Measurements from ENCODE around the gene METTL14.
A peak's percentile ranks its signal among the peaks of the same experiment; 100 is the strongest.
"Not testable (repeated sequence)": the region's sequence is repeated elsewhere in the genome, so short reads cannot be mapped to it uniquely, and the experiment has no call there.

METTL14 gene

GRCh38 chr4:118684873-118685811, at the start of gene METTL14:
TSS of gene METTL14 (plus strand) at chr4:118685392. CDS start at chr4:118685535, 143 bp downstream.
- Mint-ChIP-seq H3K4me3 (peak within 1 kb of the TSS; percentile 96 to 97), H3K27me3 (no peaks in the 10 kb centered on the region), H3K9me3 (peaks cover 0 to 1% of the 10 kb centered on the region in 2 donors), H3K4me1 (peaks cover 4 to 15% of the 10 kb centered on the region in 2 donors), H3K36me3 (peaks cover 0 to 17% of the 10 kb centered on the region in 2 donors), H3K27ac (peak within 1 kb of the TSS; percentile 97)
- ATAC-seq (replicated peaks) (peak; percentile 99), DNase-seq (peak; percentile 89)

- H3K9me3 Mint-ChIP-seq; ATAC-seq (replicated peaks); H3K4me1 Mint-ChIP-seq; H3K4me3 Mint-ChIP-seq; DNase-seq; H3K27me3 Mint-ChIP-seq; H3K27ac Mint-ChIP-seq: not testable (repeated sequence)
- peaks cover 20 to 28% of the 10 kb centered on the region in 2 donors for H3K36me3 Mint-ChIP-seq
Observed at GRCh38 chr4:118636126-118636525, 49.1 kb upstream of the METTL14 start.

- not testable (repeated sequence) for H3K27ac Mint-ChIP-seq, DNase-seq
Observed at GRCh38 chr4:118664665-118665064, 20.5 kb upstream of the METTL14 start.

GRCh38 chr4:118669220-118669619, 16.0 kb upstream of the METTL14 start:
- not testable (repeated sequence) for H3K4me1 Mint-ChIP-seq; H3K4me3 Mint-ChIP-seq; H3K27ac Mint-ChIP-seq; DNase-seq; H3K9me3 Mint-ChIP-seq; H3K36me3 Mint-ChIP-seq; H3K27me3 Mint-ChIP-seq; ATAC-seq (replicated peaks)

More at GRCh38 chr4:118664665-118665064, 20.5 kb upstream of the METTL14 start:
- not testable (repeated sequence) for H3K9me3 Mint-ChIP-seq; H3K4me1 Mint-ChIP-seq; H3K4me3 Mint-ChIP-seq; H3K36me3 Mint-ChIP-seq; ATAC-seq (replicated peaks); H3K27me3 Mint-ChIP-seq

- not testable (repeated sequence) for H3K36me3 Mint-ChIP-seq; ATAC-seq (replicated peaks); H3K27me3 Mint-ChIP-seq; H3K27ac Mint-ChIP-seq; H3K9me3 Mint-ChIP-seq; H3K4me3 Mint-ChIP-seq; H3K4me1 Mint-ChIP-seq; DNase-seq
Observed at GRCh38 chr4:118670968-118671367, 14.2 kb upstream of the METTL14 start.

GRCh38 chr4:118676128-118676527, 9.1 kb upstream of the METTL14 start:
- DNase-seq (no peak), ATAC-seq (replicated peaks) (no peak)
- no peak overlapping the region for H3K27ac Mint-ChIP-seq
- H3K4me1 Mint-ChIP-seq: no peaks in the 10 kb centered on the region
- no peak overlapping the region for H3K4me3 Mint-ChIP-seq
- peaks cover 3 to 7% of the 10 kb centered on the region in 2 donors for H3K36me3 Mint-ChIP-seq
- H3K27me3 Mint-ChIP-seq: peaks cover 0 to 6% of the 10 kb centered on the region in 2 donors
- H3K9me3 Mint-ChIP-seq: no peaks in the 10 kb centered on the region

GRCh38 chr4:118680808-118681207, 4.4 kb upstream of the METTL14 start:
- no peak for ATAC-seq (replicated peaks)
- H3K36me3 Mint-ChIP-seq: peaks cover 0 to 3% of the 10 kb centered on the region in 2 donors
- peaks cover 0 to 6% of the 10 kb centered on the region in 2 donors for H3K27me3 Mint-ChIP-seq
- H3K4me3 Mint-ChIP-seq: no peak overlapping the region
- H3K27ac Mint-ChIP-seq: no peak overlapping the region
- no peak for DNase-seq
- H3K4me1 Mint-ChIP-seq: peaks cover 2 to 6% of the 10 kb centered on the region in 2 donors
- peaks cover 0 to 1% of the 10 kb centered on the region in 2 donors for H3K9me3 Mint-ChIP-seq

GRCh38 chr4:118682928-118683327, 2.3 kb upstream of the METTL14 start:
- Mint-ChIP-seq H3K4me1 (peaks cover 4 to 15% of the 10 kb centered on the region in 2 donors), H3K27me3 (peaks cover 0 to 5% of the 10 kb centered on the region in 2 donors), H3K36me3 (peaks cover 0 to 9% of the 10 kb centered on the region in 2 donors), H3K27ac (no peak overlapping the region), H3K9me3 (peaks cover 0 to 1% of the 10 kb centered on the region in 2 donors), H3K4me3 (no peak overlapping the region)
- DNase-seq (no peak), ATAC-seq (replicated peaks) (no peak)

- Mint-ChIP-seq H3K27ac (no peak overlapping the region), H3K27me3 (no peaks in the 10 kb centered on the region), H3K36me3 (peaks cover 0 to 11% of the 10 kb centered on the region in 2 donors), H3K4me1 (peaks cover 4 to 15% of the 10 kb centered on the region in 2 donors), H3K9me3 (peaks cover 0 to 1% of the 10 kb centered on the region in 2 donors), H3K4me3 (no peak overlapping the region)
- DNase-seq (no peak), ATAC-seq (replicated peaks) (no peak)
Observed at GRCh38 chr4:118683513-118683912, 1.7 kb upstream of the METTL14 start.

GRCh38 chr4:118703118-118703517, 17.9 kb downstream of the METTL14 start:
- Mint-ChIP-seq H3K27ac (no peak overlapping the region), H3K27me3 (no peaks in the 10 kb centered on the region), H3K36me3 (peaks cover 28 to 57% of the 10 kb centered on the region in 2 donors), H3K4me1 (no peaks in the 10 kb centered on the region), H3K4me3 (no peak overlapping the region), H3K9me3 (no peaks in the 10 kb centered on the region)
- ATAC-seq (replicated peaks) (no peak), DNase-seq (no peak)

- Mint-ChIP-seq H3K9me3 (no peaks in the 10 kb centered on the region), H3K4me1 (peaks cover 0 to 2% of the 10 kb centered on the region in 2 donors), H3K36me3 (peaks cover 26 to 54% of the 10 kb centered on the region in 2 donors), H3K27ac (no peak overlapping the region), H3K27me3 (no peaks in the 10 kb centered on the region), H3K4me3 (no peak overlapping the region)
- ATAC-seq (replicated peaks) (no peak), DNase-seq (no peak)
Observed at GRCh38 chr4:118711052-118711451, 25.9 kb downstream of the METTL14 start.

GRCh38 chr4:118712872-118713271, 27.7 kb downstream of the METTL14 start:
- peak; percentile 36 to 60 for ATAC-seq (replicated peaks)
- no peak for DNase-seq
- no peak overlapping the region for H3K4me3 Mint-ChIP-seq
- peaks cover 17 to 53% of the 10 kb centered on the region in 2 donors for H3K36me3 Mint-ChIP-seq
- no peaks in the 10 kb centered on the region for H3K9me3 Mint-ChIP-seq
- peaks cover 0 to 2% of the 10 kb centered on the region in 2 donors for H3K4me1 Mint-ChIP-seq
- H3K27me3 Mint-ChIP-seq: no peaks in the 10 kb centered on the region
- H3K27ac Mint-ChIP-seq: no peak overlapping the region

- Mint-ChIP-seq H3K4me3 (no peak overlapping the region), H3K9me3 (no peaks in the 10 kb centered on the region), H3K36me3 (peaks cover 15 to 51% of the 10 kb centered on the region in 2 donors), H3K4me1 (peaks cover 0 to 2% of the 10 kb centered on the region in 2 donors), H3K27ac (no peak overlapping the region), H3K27me3 (no peaks in the 10 kb centered on the region)
- ATAC-seq (replicated peaks): no peak
- no peak for DNase-seq
Observed at GRCh38 chr4:118714682-118715081, 29.5 kb downstream of the METTL14 start.

GRCh38 chr4:118716304-118716703, 31.1 kb downstream of the METTL14 start:
- Mint-ChIP-seq H3K27me3 (no peaks in the 10 kb centered on the region), H3K9me3 (no peaks in the 10 kb centered on the region), H3K27ac (no peak overlapping the region), H3K4me1 (peaks cover 0 to 2% of the 10 kb centered on the region in 2 donors), H3K36me3 (peaks cover 11 to 52% of the 10 kb centered on the region in 2 donors), H3K4me3 (no peak overlapping the region)
- DNase-seq (no peak), ATAC-seq (replicated peaks) (no peak)
